HepG2 (cell line): ENCODE data around the gene PRR19. TPM values are rescaled to one million over a fixed set of nuclear protein-coding genes. Genes with fewer than 3 reads are reported as not detected.

Experiments used
- CBX2 ChIP-seq, 2 experiments: fragments of 200-600 bp in 1 of 2; sonication (generic); formaldehyde crosslinking in 1 of 2; IDR thresholded peaks; 2 replicates each; pipeline versions ENCODE4 v1.7.0 to v1.8.1; 2018 to 2022; ENCODE audit warnings: low read depth in 2 of 2, low read length in 1 of 2, mild to moderate bottlenecking in 1 of 2, missing genetic modification reagents in 1 of 2
- GATAD1 ChIP-seq: IDR thresholded peaks from 2 replicates; pipeline ENCODE4 v1.6.1; 2016; ENCODE audit warnings: missing genetic modification reagents, missing compliant biosample characterization
- HNRNPUL1 ChIP-seq: fragments of 200-400 bp; formaldehyde crosslinking; IDR thresholded peaks from 2 replicates; pipeline ENCODE4 v1.6.1; 2017; ENCODE audit warnings: low read depth, mild to moderate bottlenecking, low read length, moderate library complexity
- MLX ChIP-seq: IDR thresholded peaks from 2 replicates; pipeline ENCODE4 v1.6.1; 2016
- POLR2AphosphoS5 ChIP-seq: IDR thresholded peaks from 2 replicates; pipeline ENCODE4 v1.6.1; 2012; ENCODE audit warnings: low read depth, low read length
- RXRB ChIP-seq: IDR thresholded peaks from 2 replicates; pipeline ENCODE4 v1.6.1; 2016; ENCODE audit warnings: borderline replicate concordance, missing genetic modification reagents, missing compliant biosample characterization
- SAP130 ChIP-seq: IDR thresholded peaks from 2 replicates; pipeline ENCODE4 v1.6.1; 2016; ENCODE audit warnings: low read depth
- SP1 ChIP-seq, 2 experiments: fragments of 450-650 bp in 1 of 2; sonication (generic) in 1 of 2; formaldehyde crosslinking in 1 of 2; IDR thresholded peaks; 2 replicates each; pipeline versions ENCODE4 v1.4.0 to v1.6.1; 2016 to 2020; ENCODE audit warnings: missing genetic modification reagents in 1 of 2
- TAF15 ChIP-seq: fragments of 200-400 bp; formaldehyde crosslinking; IDR thresholded peaks from one replicate; pipeline ENCODE4 v1.6.1; 2018; ENCODE audit warnings: mild to moderate bottlenecking, low read depth, low read length; ENCODE audit not compliant: poor library complexity, severe bottlenecking
- ZBTB8A ChIP-seq: sonication (generic); formaldehyde crosslinking; IDR thresholded peaks from 2 replicates; pipeline ENCODE4 v1.4.0; 2020; ENCODE audit warnings: mild to moderate bottlenecking, low read depth, missing genetic modification reagents, borderline replicate concordance
- ZNF160 ChIP-seq: sonication (generic); formaldehyde crosslinking; IDR thresholded peaks from 2 replicates; pipeline ENCODE4 v1.8.0; 2022; ENCODE audit warnings: mild to moderate bottlenecking, inconsistent platforms, missing genetic modification reagents
- ZNF432 ChIP-seq: sonication (generic); formaldehyde crosslinking; IDR thresholded peaks from 2 replicates; pipeline ENCODE4 v1.5.0; 2020; ENCODE audit warnings: missing genetic modification reagents, mild to moderate bottlenecking, borderline replicate concordance
- ZNF770 ChIP-seq: sonication (generic); formaldehyde crosslinking; IDR thresholded peaks from 2 replicates; pipeline ENCODE4 v1.5.0; 2020; ENCODE audit warnings: mild to moderate bottlenecking, missing genetic modification reagents
- polyA plus RNA-seq, 8 experiments: library from polyadenylated mRNA; depleted of rRNA in 3 of 8; stranded (reverse) in 7 of 8; unstranded in 1 of 8; fragments of >200 nt; fragmentation: Illumina TruSeq in 4 of 8; extraction: Trizol in 4 of 8; gene quantifications; 2 replicates each; pipeline versions ENCODE4 v1.2.1 to v1.2.3, GENCODE V29; 2011 to 2016; ENCODE audit warnings: low read depth in 4 of 8, missing spikeins in 1 of 8, mixed read lengths in 1 of 8; ENCODE audit not compliant: insufficient read depth in 1 of 8
- total RNA-seq, 5 experiments: library from RNA; depleted of rRNA; stranded (reverse); fragments of >200 nt; fragmentation: Illumina TruSeq; extraction: Trizol; gene quantifications; 2 replicates each; pipeline ENCODE4 v1.2.3, GENCODE V29; 2016; ENCODE audit warnings: low read depth in 1 of 5
- TF ChIP-seq, protein P1 (sequence below): IDR thresholded peaks from 2 replicates; pipeline ENCODE4 v1.6.1; 2016; ENCODE audit warnings: low read depth, missing genetic modification reagents, missing compliant biosample characterization
- TF ChIP-seq, protein P2 (sequence below): sonication (generic); formaldehyde crosslinking; IDR thresholded peaks from 2 replicates; pipeline ENCODE4 v1.4.0; 2020; ENCODE audit warnings: mild to moderate bottlenecking, missing genetic modification reagents, borderline replicate concordance
- TF ChIP-seq, protein P3 (sequence below): sonication (generic); formaldehyde crosslinking; IDR thresholded peaks from 2 replicates; pipeline ENCODE4 v1.5.0; 2020; ENCODE audit warnings: mild to moderate bottlenecking, missing genetic modification reagents

Gene PRR19
- total and polyA plus RNA-seq, 2 of the 13 experiments (the other 11 are each of a cell fraction or from before 2014, with no cell fraction given): 0.21 to 0.33 TPM

- no peak for TF ChIP-seq MLX (CRISPR knock-in tag)
- TF ChIP-seq TAF15: no peak
- TF ChIP-seq, protein P1, sequence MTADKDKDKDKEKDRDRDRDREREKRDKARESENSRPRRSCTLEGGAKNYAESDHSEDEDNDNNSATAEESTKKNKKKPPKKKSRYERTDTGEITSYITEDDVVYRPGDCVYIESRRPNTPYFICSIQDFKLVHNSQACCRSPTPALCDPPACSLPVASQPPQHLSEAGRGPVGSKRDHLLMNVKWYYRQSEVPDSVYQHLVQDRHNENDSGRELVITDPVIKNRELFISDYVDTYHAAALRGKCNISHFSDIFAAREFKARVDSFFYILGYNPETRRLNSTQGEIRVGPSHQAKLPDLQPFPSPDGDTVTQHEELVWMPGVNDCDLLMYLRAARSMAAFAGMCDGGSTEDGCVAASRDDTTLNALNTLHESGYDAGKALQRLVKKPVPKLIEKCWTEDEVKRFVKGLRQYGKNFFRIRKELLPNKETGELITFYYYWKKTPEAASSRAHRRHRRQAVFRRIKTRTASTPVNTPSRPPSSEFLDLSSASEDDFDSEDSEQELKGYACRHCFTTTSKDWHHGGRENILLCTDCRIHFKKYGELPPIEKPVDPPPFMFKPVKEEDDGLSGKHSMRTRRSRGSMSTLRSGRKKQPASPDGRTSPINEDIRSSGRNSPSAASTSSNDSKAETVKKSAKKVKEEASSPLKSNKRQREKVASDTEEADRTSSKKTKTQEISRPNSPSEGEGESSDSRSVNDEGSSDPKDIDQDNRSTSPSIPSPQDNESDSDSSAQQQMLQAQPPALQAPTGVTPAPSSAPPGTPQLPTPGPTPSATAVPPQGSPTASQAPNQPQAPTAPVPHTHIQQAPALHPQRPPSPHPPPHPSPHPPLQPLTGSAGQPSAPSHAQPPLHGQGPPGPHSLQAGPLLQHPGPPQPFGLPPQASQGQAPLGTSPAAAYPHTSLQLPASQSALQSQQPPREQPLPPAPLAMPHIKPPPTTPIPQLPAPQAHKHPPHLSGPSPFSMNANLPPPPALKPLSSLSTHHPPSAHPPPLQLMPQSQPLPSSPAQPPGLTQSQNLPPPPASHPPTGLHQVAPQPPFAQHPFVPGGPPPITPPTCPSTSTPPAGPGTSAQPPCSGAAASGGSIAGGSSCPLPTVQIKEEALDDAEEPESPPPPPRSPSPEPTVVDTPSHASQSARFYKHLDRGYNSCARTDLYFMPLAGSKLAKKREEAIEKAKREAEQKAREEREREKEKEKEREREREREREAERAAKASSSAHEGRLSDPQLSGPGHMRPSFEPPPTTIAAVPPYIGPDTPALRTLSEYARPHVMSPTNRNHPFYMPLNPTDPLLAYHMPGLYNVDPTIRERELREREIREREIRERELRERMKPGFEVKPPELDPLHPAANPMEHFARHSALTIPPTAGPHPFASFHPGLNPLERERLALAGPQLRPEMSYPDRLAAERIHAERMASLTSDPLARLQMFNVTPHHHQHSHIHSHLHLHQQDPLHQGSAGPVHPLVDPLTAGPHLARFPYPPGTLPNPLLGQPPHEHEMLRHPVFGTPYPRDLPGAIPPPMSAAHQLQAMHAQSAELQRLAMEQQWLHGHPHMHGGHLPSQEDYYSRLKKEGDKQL (CRISPR knock-in tag): no peak
- TF ChIP-seq ZNF432: no peak
- TF ChIP-seq GATAD1 (CRISPR knock-in tag): no peak
- TF ChIP-seq RXRB: no peak
- TF ChIP-seq HNRNPUL1: no peak
- TF ChIP-seq POLR2AphosphoS5: peak; percentile 82
- TF ChIP-seq, protein P2, sequence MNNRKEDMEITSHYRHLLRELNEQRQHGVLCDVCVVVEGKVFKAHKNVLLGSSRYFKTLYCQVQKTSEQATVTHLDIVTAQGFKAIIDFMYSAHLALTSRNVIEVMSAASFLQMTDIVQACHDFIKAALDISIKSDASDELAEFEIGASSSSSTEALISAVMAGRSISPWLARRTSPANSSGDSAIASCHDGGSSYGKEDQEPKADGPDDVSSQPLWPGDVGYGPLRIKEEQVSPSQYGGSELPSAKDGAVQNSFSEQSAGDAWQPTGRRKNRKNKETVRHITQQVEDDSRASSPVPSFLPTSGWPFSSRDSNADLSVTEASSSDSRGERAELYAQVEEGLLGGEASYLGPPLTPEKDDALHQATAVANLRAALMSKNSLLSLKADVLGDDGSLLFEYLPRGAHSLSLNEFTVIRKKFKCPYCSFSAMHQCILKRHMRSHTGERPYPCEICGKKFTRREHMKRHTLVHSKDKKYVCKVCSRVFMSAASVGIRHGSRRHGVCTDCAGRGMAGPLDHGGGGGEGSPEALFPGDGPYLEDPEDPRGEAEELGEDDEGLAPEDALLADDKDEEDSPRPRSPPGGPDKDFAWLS (CRISPR knock-in tag): no peak
- TF ChIP-seq ZNF770 (CRISPR knock-in tag): 0 out of 2 replicates have a peak, but pooled peaks have one; percentile 47
- TF ChIP-seq ZBTB8A: no peak
- TF ChIP-seq ZNF160: no peak
- peak; percentile 90 for TF ChIP-seq SAP130 (CRISPR knock-in tag)
- TF ChIP-seq, protein P3, sequence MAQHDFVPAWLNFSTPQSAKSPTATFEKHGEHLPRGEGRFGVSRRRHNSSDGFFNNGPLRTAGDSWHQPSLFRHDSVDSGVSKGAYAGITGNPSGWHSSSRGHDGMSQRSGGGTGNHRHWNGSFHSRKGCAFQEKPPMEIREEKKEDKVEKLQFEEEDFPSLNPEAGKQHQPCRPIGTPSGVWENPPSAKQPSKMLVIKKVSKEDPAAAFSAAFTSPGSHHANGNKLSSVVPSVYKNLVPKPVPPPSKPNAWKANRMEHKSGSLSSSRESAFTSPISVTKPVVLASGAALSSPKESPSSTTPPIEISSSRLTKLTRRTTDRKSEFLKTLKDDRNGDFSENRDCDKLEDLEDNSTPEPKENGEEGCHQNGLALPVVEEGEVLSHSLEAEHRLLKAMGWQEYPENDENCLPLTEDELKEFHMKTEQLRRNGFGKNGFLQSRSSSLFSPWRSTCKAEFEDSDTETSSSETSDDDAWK (CRISPR knock-in tag): no peak
- no peak for TF ChIP-seq SP1 (IDR thresholded peaks at IDR 0.05)
- peak; percentile 70 for TF ChIP-seq SP1 (CRISPR knock-in tag; IDR thresholded peaks at IDR 0.05)
- no peak for TF ChIP-seq CBX2 (IDR thresholded peaks at IDR 0.05; ENCODE audit: low read depth, low read length)
- TF ChIP-seq CBX2 (CRISPR knock-in tag; IDR thresholded peaks at IDR 0.05; ENCODE audit: low read depth): no peak
Measured at GRCh38 chr19:42254850-42255765, 46.8 kb upstream of the PRR19 start, which contains the start of gene ERF (continued).
